H9 (cell line): ENCODE results near the gene DHRS7B. TPM values are rescaled to one million over a fixed set of nuclear protein-coding genes. Genes with fewer than 3 reads are reported as not detected.
A peak's percentile ranks its signal among the peaks of the same experiment; 100 is the strongest.

Experiments
- DNase-seq: peaks from one replicate; pipeline ENCODE4 v3.0.0-alpha.2; 2017
- H2AFZ ChIP-seq: one replicate; pipeline ENCODE4 v1.6.1; 2013; ENCODE audit warnings: mild to moderate bottlenecking, low read length, control low read depth, moderate library complexity
- H2AK5ac ChIP-seq: 2 replicates; pipeline ENCODE4 v1.6.1; 2013; ENCODE audit warnings: low read length, control low read depth, mixed read lengths; ENCODE audit not compliant: insufficient read length
- H2BK120ac ChIP-seq: one replicate; pipeline ENCODE4 v1.6.1; 2013; ENCODE audit warnings: low read depth, mild to moderate bottlenecking, low read length, control low read depth, inconsistent platforms; ENCODE audit not compliant: poor library complexity, severe bottlenecking
- H2BK12ac ChIP-seq: 2 replicates; pipeline ENCODE4 v1.6.1; 2013; ENCODE audit warnings: low read length, control low read depth, mixed read lengths, low read depth; ENCODE audit not compliant: insufficient read length
- H2BK15ac ChIP-seq: 2 replicates; pipeline ENCODE4 v1.6.1; 2013; ENCODE audit warnings: low read depth, low read length, control low read depth
- H2BK20ac ChIP-seq: one replicate; pipeline ENCODE4 v1.6.1; 2013; ENCODE audit warnings: low read depth, mild to moderate bottlenecking, low read length, control low read depth, inconsistent platforms; ENCODE audit not compliant: poor library complexity, severe bottlenecking
- H2BK5ac ChIP-seq: 2 replicates; pipeline ENCODE4 v1.6.1; 2013; ENCODE audit warnings: low read length, control low read depth, mixed read lengths; ENCODE audit not compliant: insufficient read length
- H3K14ac ChIP-seq: 2 replicates; pipeline ENCODE4 v1.6.1; 2013; ENCODE audit warnings: low read length, control low read depth; ENCODE audit not compliant: insufficient read depth
- H3K18ac ChIP-seq: 2 replicates; pipeline ENCODE4 v1.6.1; 2013; ENCODE audit warnings: low read depth, mild to moderate bottlenecking, mixed read lengths, low read length, control low read depth; ENCODE audit not compliant: insufficient read length
- H3K23ac ChIP-seq: 2 replicates; pipeline ENCODE4 v1.6.1; 2013; ENCODE audit warnings: low read length, control low read depth, mixed read lengths, low read depth; ENCODE audit not compliant: insufficient read length
- H3K23me2 ChIP-seq: 2 replicates; pipeline ENCODE4 v1.6.1; 2013; ENCODE audit warnings: low read depth, mild to moderate bottlenecking, mixed read lengths, low read length, control low read depth; ENCODE audit not compliant: insufficient read length, poor library complexity, severe bottlenecking
- H3K27ac ChIP-seq: 2 replicates; pipeline ENCODE4 v1.5.1; 2013; ENCODE audit warnings: low read length, control low read depth, mixed read lengths, low read depth; ENCODE audit not compliant: insufficient read length
- H3K27me3 ChIP-seq: 2 replicates; pipeline ENCODE4 v1.6.1; 2013; ENCODE audit warnings: low read length, control low read depth, inconsistent platforms; ENCODE audit not compliant: insufficient read depth
- H3K4ac ChIP-seq: 2 replicates; pipeline ENCODE4 v1.6.1; 2013; ENCODE audit warnings: low read depth, mild to moderate bottlenecking, control low read depth, inconsistent platforms, low read length, moderate library complexity
- H3K4me1 ChIP-seq: 2 replicates; pipeline ENCODE4 v1.6.1; 2013; ENCODE audit warnings: low read length, control low read depth, inconsistent platforms; ENCODE audit not compliant: insufficient read depth
- H3K4me2 ChIP-seq: 2 replicates; pipeline ENCODE4 v1.6.1; 2013; ENCODE audit warnings: low read length, control low read depth, mixed read lengths; ENCODE audit not compliant: insufficient read length, insufficient read depth
- H3K56ac ChIP-seq: 2 replicates; pipeline ENCODE4 v1.6.1; 2013; ENCODE audit warnings: low read depth, mild to moderate bottlenecking, mixed read lengths, low read length, control low read depth; ENCODE audit not compliant: insufficient read length
- H3K79me1 ChIP-seq: 2 replicates; pipeline ENCODE4 v1.6.1; 2013; ENCODE audit warnings: low read depth, mild to moderate bottlenecking, moderate library complexity, low read length, control low read depth, inconsistent platforms; ENCODE audit not compliant: insufficient read depth, poor library complexity, severe bottlenecking
- H3K79me2 ChIP-seq: 2 replicates; pipeline ENCODE4 v1.6.1; 2013; ENCODE audit warnings: low read length, control low read depth, inconsistent platforms; ENCODE audit not compliant: insufficient read depth
- H3K9ac ChIP-seq: 2 replicates; pipeline ENCODE4 v1.6.1; 2013; ENCODE audit warnings: low read length, control low read depth, mixed read lengths; ENCODE audit not compliant: insufficient read length; ENCODE audit errors: extremely low read depth
- H3K9me3 ChIP-seq: one replicate; pipeline ENCODE4 v1.6.1; 2013; ENCODE audit warnings: low read depth, low read length, inconsistent platforms; ENCODE audit not compliant: control insufficient read depth
- H3T11ph ChIP-seq: one replicate; pipeline ENCODE4 v1.6.1; 2013; ENCODE audit warnings: mild to moderate bottlenecking, low read length, control low read depth, inconsistent platforms
- H4K20me1 ChIP-seq: one replicate; pipeline ENCODE4 v1.6.1; 2013; ENCODE audit not compliant: control insufficient read depth, insufficient read length, insufficient read depth
- H4K5ac ChIP-seq: 2 replicates; pipeline ENCODE4 v1.6.1; 2013; ENCODE audit warnings: low read depth, mild to moderate bottlenecking, mixed read lengths, low read length, control low read depth; ENCODE audit not compliant: insufficient read length
- H4K8ac ChIP-seq: replicated peaks from 2 replicates; pipeline ENCODE4 v1.6.1; 2013; ENCODE audit warnings: low read length, control low read depth, mixed read lengths, low read depth; ENCODE audit not compliant: insufficient read length
- H4K91ac ChIP-seq: 2 replicates; pipeline ENCODE4 v1.6.1; 2013; ENCODE audit warnings: low read depth, mild to moderate bottlenecking, moderate library complexity, mixed read lengths, low read length, control low read depth; ENCODE audit not compliant: insufficient read length
- H3K27ac Mint-ChIP-seq, 3 experiments: 2 replicates in 2 of 3; 3 replicates in 1 of 3; pipeline ENCODE4 v1.8.0; 2020 to 2021; ENCODE audit warnings: mixed read lengths in 3 of 3, mild to moderate bottlenecking in 1 of 3, moderate library complexity in 1 of 3
- H3K27me3 Mint-ChIP-seq: 2 replicates; pipeline ENCODE4 v1.8.0; 2021; ENCODE audit warnings: low read depth, mild to moderate bottlenecking, moderate library complexity, mixed read lengths
- H3K36me3 Mint-ChIP-seq, 3 experiments: 2 replicates in 2 of 3; 3 replicates in 1 of 3; pipeline ENCODE4 v1.8.0; 2020 to 2021; ENCODE audit warnings: low read depth in 3 of 3, mixed read lengths in 3 of 3; ENCODE audit not compliant: insufficient read depth in 1 of 3
- H3K4me1 Mint-ChIP-seq, 2 experiments: 2 replicates each; pipeline ENCODE4 v1.8.0; 2020; ENCODE audit warnings: mixed read lengths in 2 of 2
- H3K4me3 Mint-ChIP-seq, 2 experiments: 2 replicates in 1 of 2; 3 replicates in 1 of 2; pipeline ENCODE4 v1.8.0; 2020 to 2021; ENCODE audit warnings: mild to moderate bottlenecking in 2 of 2, mixed read lengths in 2 of 2, moderate library complexity in 1 of 2
- H3K9me3 Mint-ChIP-seq, 2 experiments: 2 replicates in 1 of 2; 3 replicates in 1 of 2; pipeline ENCODE4 v1.8.0; 2020; ENCODE audit warnings: mild to moderate bottlenecking in 2 of 2, mixed read lengths in 2 of 2, moderate library complexity in 1 of 2
- CTCF ChIP-seq: fragments of 200-600 bp; sonication (generic); conservative IDR thresholded peaks from 3 replicates; pipeline ENCODE4 v1.8.0; 2021; ENCODE audit warnings: antibody characterized with exemption, mild to moderate bottlenecking
- WGBS: extraction: QIAGEN DNeasy Blood & Tissue Kit; methylation state at CpG from one replicate; pipeline ENCODE4 v1.1.7; 2013; ENCODE audit warnings: missing lambda C conversion rate, low lambda C conversion rate, mixed read lengths; ENCODE audit not compliant: insufficient read length; ENCODE audit errors: extremely low coverage; 5-methylcytosine and 5-hydroxymethylcytosine counted together
- total RNA-seq: library from RNA; stranded (reverse); gene quantifications from 2 replicates; pipeline ENCODE4 v1.2.1, GENCODE V29; 2021

The DHRS7B gene
- total RNA-seq, 1 experiment from 2014 or later: 20.3 TPM

- H2AK5ac ChIP-seq: no peak overlapping the region
- peaks cover 47 to 52% of the 10 kb centered on the region in 2 experiments for H3K4me1 Mint-ChIP-seq
- H3K23ac ChIP-seq: no peak overlapping the region
- H3K36me3 Mint-ChIP-seq: peaks cover 18 to 21% (median 20%) of the 10 kb centered on the region in 3 experiments
- H3K27ac Mint-ChIP-seq: peak overlapping the region in 1 of 3 experiments; percentile 44; a peak in 2 of 7 replicates
- H3K18ac ChIP-seq: no peak overlapping the region
- H2AFZ ChIP-seq: no peak overlapping the region
- no peak overlapping the region for H3K9ac ChIP-seq
- TF ChIP-seq CTCF: no peak
- no peak overlapping the region for H3K4me2 ChIP-seq
- H3K79me2 ChIP-seq: peaks cover 35% of the 10 kb centered on the region; the same call in 1 of the 2 replicates
- H2BK12ac ChIP-seq: no peak overlapping the region
- no peak overlapping the region; the same call in 1 of the 2 replicates for H3K14ac ChIP-seq
- peaks cover 13% of the 10 kb centered on the region; the same call in 1 of the 2 replicates for H3K4me1 ChIP-seq
- no peak overlapping the region for H4K91ac ChIP-seq
- no peak overlapping the region for H2BK20ac ChIP-seq
- no peak overlapping the region for H4K5ac ChIP-seq
- H3K4me3 Mint-ChIP-seq: no peak overlapping the region
- H3K79me1 ChIP-seq: peaks cover 7% of the 10 kb centered on the region
- no peaks in the 10 kb centered on the region for H3K9me3 Mint-ChIP-seq
- H3K23me2 ChIP-seq: no peaks in the 10 kb centered on the region
- WGBS: no CpG with 5 or more reads among the region's 11 CpGs
- no peak overlapping the region for H3K56ac ChIP-seq
- H4K20me1 ChIP-seq: no peaks in the 10 kb centered on the region
- H3K27me3 ChIP-seq: no peaks in the 10 kb centered on the region
- no peaks in the 10 kb centered on the region for H3K27me3 Mint-ChIP-seq
- H3K4ac ChIP-seq: no peak overlapping the region
- no peak for DNase-seq
- no peak overlapping the region for H2BK5ac ChIP-seq
- no peak overlapping the region for H2BK120ac ChIP-seq
- H3T11ph ChIP-seq: no peak overlapping the region
- H3K9me3 ChIP-seq: no peaks in the 10 kb centered on the region
- H3K27ac ChIP-seq: no peak overlapping the region
- no peak overlapping the region for H4K8ac ChIP-seq
- no peak overlapping the region for H2BK15ac ChIP-seq
Measured at GRCh38 chr17:21201874-21202273, 75.1 kb downstream of the DHRS7B start.
